Measurements from ENCODE around the gene LIPA.

LIPA gene

DNA sequence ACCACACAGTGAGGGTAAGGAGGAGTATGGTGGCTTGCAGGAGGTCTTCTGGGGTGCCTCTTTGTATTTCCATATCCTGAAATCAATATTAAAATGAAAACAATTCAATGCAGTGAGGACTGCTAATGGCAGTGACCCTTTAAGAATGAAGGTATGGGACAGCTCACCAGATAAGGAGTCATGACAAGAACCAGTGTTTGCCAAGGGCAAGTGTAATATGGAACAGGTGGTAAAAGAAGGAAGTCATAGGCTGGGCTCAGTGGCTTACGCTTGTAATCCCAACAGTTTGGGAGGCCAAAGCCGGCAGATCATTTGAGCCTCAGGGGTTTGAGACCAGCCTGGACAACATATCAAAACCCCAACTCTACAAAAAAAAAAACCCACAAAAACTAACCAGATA, 20.0 kb upstream of the LIPA start:
- no peak overlapping the region for H3K4me3 ChIP-seq (ENCODE audit: control insufficient read depth, low read depth, low read length)
- TF ChIP-seq, protein P1, sequence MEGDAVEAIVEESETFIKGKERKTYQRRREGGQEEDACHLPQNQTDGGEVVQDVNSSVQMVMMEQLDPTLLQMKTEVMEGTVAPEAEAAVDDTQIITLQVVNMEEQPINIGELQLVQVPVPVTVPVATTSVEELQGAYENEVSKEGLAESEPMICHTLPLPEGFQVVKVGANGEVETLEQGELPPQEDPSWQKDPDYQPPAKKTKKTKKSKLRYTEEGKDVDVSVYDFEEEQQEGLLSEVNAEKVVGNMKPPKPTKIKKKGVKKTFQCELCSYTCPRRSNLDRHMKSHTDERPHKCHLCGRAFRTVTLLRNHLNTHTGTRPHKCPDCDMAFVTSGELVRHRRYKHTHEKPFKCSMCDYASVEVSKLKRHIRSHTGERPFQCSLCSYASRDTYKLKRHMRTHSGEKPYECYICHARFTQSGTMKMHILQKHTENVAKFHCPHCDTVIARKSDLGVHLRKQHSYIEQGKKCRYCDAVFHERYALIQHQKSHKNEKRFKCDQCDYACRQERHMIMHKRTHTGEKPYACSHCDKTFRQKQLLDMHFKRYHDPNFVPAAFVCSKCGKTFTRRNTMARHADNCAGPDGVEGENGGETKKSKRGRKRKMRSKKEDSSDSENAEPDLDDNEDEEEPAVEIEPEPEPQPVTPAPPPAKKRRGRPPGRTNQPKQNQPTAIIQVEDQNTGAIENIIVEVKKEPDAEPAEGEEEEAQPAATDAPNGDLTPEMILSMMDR (conservative IDR thresholded peaks at IDR 0.05; ENCODE audit: control insufficient read depth, insufficient read depth, low read depth, low read length): no peak
- no peak for DNase-seq (ENCODE audit: low read depth)

DNA sequence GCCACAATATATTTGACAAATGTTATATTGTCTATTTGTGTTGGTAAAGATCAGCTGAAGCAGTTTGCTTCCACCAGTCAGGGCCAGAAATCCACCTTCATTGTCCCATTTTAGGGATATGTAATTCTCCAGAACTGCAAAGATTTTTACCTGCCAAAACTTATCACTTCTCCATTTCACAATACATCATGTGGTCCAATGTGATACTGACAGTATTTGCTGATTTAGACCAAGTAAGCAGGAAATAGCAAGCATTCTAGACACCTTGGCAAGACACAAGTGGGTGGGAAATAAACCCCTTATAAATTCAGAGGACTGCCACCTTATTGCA, 18.5 kb upstream of the LIPA start:
- TF ChIP-seq, protein P1 (conservative IDR thresholded peaks at IDR 0.05; ENCODE audit: control insufficient read depth, insufficient read depth, low read depth, low read length): no peak
- no peak for DNase-seq (ENCODE audit: low read depth)
- H3K4me3 ChIP-seq (ENCODE audit: control insufficient read depth, low read depth, low read length): no peak overlapping the region

GRCh38 chr10:89269433-89270152, 18.0 kb upstream of the LIPA start:
- H3K4me3 ChIP-seq (ENCODE audit: control insufficient read depth, low read depth, low read length): no peak overlapping the region
- no peak for DNase-seq (ENCODE audit: low read depth)
- TF ChIP-seq, protein P1 (conservative IDR thresholded peaks at IDR 0.05; ENCODE audit: control insufficient read depth, insufficient read depth, low read depth, low read length): no peak

GRCh38 chr10:89266721-89267453, 15.3 kb upstream of the LIPA start:
- DNase-seq (ENCODE audit: low read depth): no peak
- TF ChIP-seq, protein P1 (conservative IDR thresholded peaks at IDR 0.05; ENCODE audit: control insufficient read depth, insufficient read depth, low read depth, low read length): no peak
- H3K4me3 ChIP-seq (ENCODE audit: control insufficient read depth, low read depth, low read length): no peak overlapping the region

- no peak for DNase-seq (ENCODE audit: low read depth)
- H3K4me3 ChIP-seq (ENCODE audit: control insufficient read depth, low read depth, low read length): no peak overlapping the region
- TF ChIP-seq, protein P1 (conservative IDR thresholded peaks at IDR 0.05; ENCODE audit: control insufficient read depth, insufficient read depth, low read depth, low read length): no peak
These were observed 12.0 kb upstream of the LIPA start for GRCh38 chr10:89263531-89263930.

DNA sequence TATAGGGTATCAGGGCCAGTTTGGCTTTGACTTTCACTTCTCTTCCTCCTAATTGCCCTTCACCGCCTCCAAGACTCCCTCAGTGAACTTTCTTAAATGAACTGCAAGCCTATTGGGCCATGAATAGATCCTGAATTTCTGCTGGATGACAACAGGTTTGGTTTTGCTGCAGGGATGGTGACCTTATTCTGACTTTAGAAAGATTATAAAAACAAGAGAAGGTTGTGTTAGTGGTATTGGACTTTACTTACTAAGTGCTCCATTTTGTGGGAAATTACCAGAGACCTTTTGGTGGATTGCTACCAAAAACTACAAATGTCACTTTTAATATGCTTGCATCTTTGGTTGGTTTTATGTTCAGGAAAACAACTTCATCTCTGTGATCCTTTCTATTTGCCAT, 11.5 kb upstream of the LIPA start:
- TF ChIP-seq, protein P1 (conservative IDR thresholded peaks at IDR 0.05; ENCODE audit: control insufficient read depth, insufficient read depth, low read depth, low read length): no peak
- no peak overlapping the region for H3K4me3 ChIP-seq (ENCODE audit: control insufficient read depth, low read depth, low read length)
- no peak for DNase-seq (ENCODE audit: low read depth)

All from fibroblast of mammary gland (primary cell).